Upper lobe of left lung (tissue), 6 donors: ENCODE data around the gene FAF1. TPM values are rescaled to one million over a fixed set of nuclear protein-coding genes. Genes with fewer than 3 reads are reported as not detected.

Experiments used
- ATAC-seq, 2 donors: fragments of 200-7000 bp; cut with Tn5 transposase; one replicate each; pipeline ENCODE4 v1.9.1; 2022; ENCODE audit warnings: mild to moderate bottlenecking in 2 of 2, moderate library complexity in 2 of 2; ENCODE audit not compliant: low FRiP score in 2 of 2
- DNase-seq, 2 donors: peaks; one replicate each; pipeline ENCODE4 v3.0.0-alpha.2; 2019 to 2020
- H3K27ac ChIP-seq, 4 donors: fragments of 200-600 bp; sonication (generic); one replicate each; pipeline ENCODE4 v1.5.1; 2016 to 2019
- H3K27me3 ChIP-seq, 4 donors: fragments of 200-600 bp; sonication (generic); one replicate each; pipeline ENCODE4 v1.5.1; 2017 to 2019
- H3K36me3 ChIP-seq, 4 donors: fragments of 200-600 bp; sonication (generic); one replicate each; pipeline ENCODE4 v1.5.1; 2016 to 2019
- H3K4me1 ChIP-seq, 4 donors: fragments of 200-600 bp; sonication (generic); one replicate each; pipeline ENCODE4 v1.5.1; 2018 to 2019
- H3K4me3 ChIP-seq, 4 donors: fragments of 200-600 bp; sonication (generic); one replicate each; pipeline ENCODE4 v1.5.1; 2017 to 2019; ENCODE audit warnings: mild to moderate bottlenecking in 2 of 4, moderate library complexity in 1 of 4
- H3K9me3 ChIP-seq, 4 donors: fragments of 200-600 bp; sonication (generic); one replicate each; pipeline ENCODE4 v1.5.1; 2018 to 2019
- EP300 ChIP-seq, 4 donors: sonication (generic); formaldehyde crosslinking; IDR thresholded peaks; one replicate each; pipeline ENCODE4 v1.5.1; 2017; ENCODE audit warnings: antibody characterized with exemption in 4 of 4, control low read depth in 2 of 4
- POLR2A ChIP-seq, 4 donors: fragments of 450-650 bp; IDR thresholded peaks; one replicate each; pipeline ENCODE4 v1.5.1; 2016 to 2017; ENCODE audit warnings: antibody characterized with exemption in 4 of 4, mild to moderate bottlenecking in 2 of 4
- POLR2AphosphoS5 ChIP-seq, 2 donors: sonication (generic); formaldehyde crosslinking; IDR thresholded peaks; one replicate each; pipeline ENCODE4 v1.5.1; 2017; ENCODE audit warnings: antibody characterized with exemption in 2 of 2
- WGBS, 2 donors: methylation state at CpG; one replicate each; pipeline ENCODE4 v1.1.5; 2017 to 2018; 5-methylcytosine and 5-hydroxymethylcytosine counted together
- total RNA-seq, 6 donors: library from RNA; depleted of rRNA in 4 of 6; stranded (reverse); fragments of >200 nt in 4 of 6; gene quantifications; one replicate each; pipeline versions ENCODE4 v1.1.0 to v1.2.1, GENCODE V29; 2016 to 2021
- TF ChIP-seq, protein P1 (sequence below), 6 experiments: fragments of 450-650 bp in 4 of 6; fragments of 200-600 bp in 2 of 6; sonication (generic) in 2 of 6; IDR thresholded peaks; one replicate each; pipeline ENCODE4 v1.5.1; 2016 to 2019; ENCODE audit warnings: antibody characterized with exemption in 6 of 6
- donor health status: DM: no; HTN: no; CAD: no; lungs with moderate emphysema.
- donor health status: DM: no; HTN: yes; CAD: no; lungs with severe emphysema.

The FAF1 gene
- total RNA-seq, 6 donors from 2014 or later, result 30.2 to 52.3 (median 35.0) TPM

DNA sequence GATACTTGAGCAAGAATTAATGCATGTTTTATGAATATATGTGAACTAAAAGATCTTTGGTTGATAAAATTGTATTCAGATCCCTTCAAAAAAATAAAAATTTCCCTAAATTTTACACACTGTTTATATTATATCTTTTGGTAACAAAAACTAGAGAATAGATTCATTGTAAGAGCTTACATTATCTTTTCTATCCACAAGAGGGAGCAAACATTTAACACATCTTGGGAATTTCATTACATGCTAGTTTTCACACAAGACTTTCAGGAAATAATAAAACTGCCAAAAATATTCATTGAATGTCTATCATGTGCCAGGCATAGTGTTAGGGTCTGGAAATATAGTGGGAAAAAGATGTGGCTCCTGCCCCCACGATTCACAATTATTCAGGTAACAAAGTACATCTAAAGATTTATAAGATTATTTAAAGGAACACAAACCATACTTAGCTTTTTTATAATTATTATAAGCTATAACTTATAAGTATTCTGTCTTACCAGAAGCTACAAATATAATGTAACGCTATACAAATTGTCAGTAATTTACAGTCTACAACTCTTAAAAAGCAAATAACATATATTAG, 30.6 kb downstream of the FAF1 start:
- no peaks in the 10 kb centered on the region for H3K36me3 ChIP-seq
- no peaks in the 10 kb centered on the region for H3K9me3 ChIP-seq
- ATAC-seq, result no peak

DNA sequence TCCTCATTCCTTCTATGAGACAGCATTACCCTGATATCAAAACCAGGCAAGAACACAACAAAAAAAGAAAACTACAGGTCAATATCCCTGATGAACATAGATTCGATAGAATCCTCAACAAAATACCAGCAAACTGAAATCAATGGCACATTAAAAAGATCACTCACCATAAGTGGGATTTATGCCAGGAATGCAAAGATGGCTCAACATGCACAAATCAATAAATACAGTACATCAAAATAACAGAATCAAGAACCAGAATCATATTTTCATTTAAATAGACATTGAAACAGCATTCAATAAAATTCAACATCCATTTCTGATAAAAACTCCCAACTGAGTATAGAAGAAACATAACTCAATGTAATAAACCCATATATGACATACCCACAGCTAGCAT, 36.5 kb downstream of the FAF1 start:
- H3K9me3 ChIP-seq, result no peaks in the 10 kb centered on the region
- no peaks in the 10 kb centered on the region for H3K36me3 ChIP-seq
- WGBS, 2 donors, result 96 to 100% methylated on average over 1 of the region's 1 CpG
- DNase-seq (no peak), ATAC-seq (no peak)
- no peaks in the 10 kb centered on the region for H3K4me1 ChIP-seq
- H3K27ac ChIP-seq, result no peak overlapping the region
- H3K27me3 ChIP-seq, result no peaks in the 10 kb centered on the region
- H3K4me3 ChIP-seq, result no peak overlapping the region
- TF ChIP-seq EP300 (IDR thresholded peaks at IDR 0.05), result no peak
- no peak for TF ChIP-seq POLR2A (IDR thresholded peaks at IDR 0.05)
- TF ChIP-seq, protein P1, sequence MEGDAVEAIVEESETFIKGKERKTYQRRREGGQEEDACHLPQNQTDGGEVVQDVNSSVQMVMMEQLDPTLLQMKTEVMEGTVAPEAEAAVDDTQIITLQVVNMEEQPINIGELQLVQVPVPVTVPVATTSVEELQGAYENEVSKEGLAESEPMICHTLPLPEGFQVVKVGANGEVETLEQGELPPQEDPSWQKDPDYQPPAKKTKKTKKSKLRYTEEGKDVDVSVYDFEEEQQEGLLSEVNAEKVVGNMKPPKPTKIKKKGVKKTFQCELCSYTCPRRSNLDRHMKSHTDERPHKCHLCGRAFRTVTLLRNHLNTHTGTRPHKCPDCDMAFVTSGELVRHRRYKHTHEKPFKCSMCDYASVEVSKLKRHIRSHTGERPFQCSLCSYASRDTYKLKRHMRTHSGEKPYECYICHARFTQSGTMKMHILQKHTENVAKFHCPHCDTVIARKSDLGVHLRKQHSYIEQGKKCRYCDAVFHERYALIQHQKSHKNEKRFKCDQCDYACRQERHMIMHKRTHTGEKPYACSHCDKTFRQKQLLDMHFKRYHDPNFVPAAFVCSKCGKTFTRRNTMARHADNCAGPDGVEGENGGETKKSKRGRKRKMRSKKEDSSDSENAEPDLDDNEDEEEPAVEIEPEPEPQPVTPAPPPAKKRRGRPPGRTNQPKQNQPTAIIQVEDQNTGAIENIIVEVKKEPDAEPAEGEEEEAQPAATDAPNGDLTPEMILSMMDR (IDR thresholded peaks at IDR 0.05), result no peak
- TF ChIP-seq POLR2AphosphoS5 (IDR thresholded peaks at IDR 0.05), result no peak

More for the DNA sequence above, 30.6 kb downstream of the FAF1 start:
- no peak for TF ChIP-seq POLR2AphosphoS5 (IDR thresholded peaks at IDR 0.05)
- TF ChIP-seq, protein P1 (IDR thresholded peaks at IDR 0.05), result peak; percentile 29 to 50 (median 43)
- TF ChIP-seq POLR2A (IDR thresholded peaks at IDR 0.05), result no peak
- TF ChIP-seq EP300 (IDR thresholded peaks at IDR 0.05), result no peak
- 58 to 62% methylated on average over 2 of the region's 2 CpGs for WGBS, 2 donors
- no peaks in the 10 kb centered on the region for H3K4me1 ChIP-seq
- no peak overlapping the region for H3K27ac ChIP-seq
- no peak for DNase-seq
- no peaks in the 10 kb centered on the region for H3K27me3 ChIP-seq
- no peak overlapping the region for H3K4me3 ChIP-seq

DNA sequence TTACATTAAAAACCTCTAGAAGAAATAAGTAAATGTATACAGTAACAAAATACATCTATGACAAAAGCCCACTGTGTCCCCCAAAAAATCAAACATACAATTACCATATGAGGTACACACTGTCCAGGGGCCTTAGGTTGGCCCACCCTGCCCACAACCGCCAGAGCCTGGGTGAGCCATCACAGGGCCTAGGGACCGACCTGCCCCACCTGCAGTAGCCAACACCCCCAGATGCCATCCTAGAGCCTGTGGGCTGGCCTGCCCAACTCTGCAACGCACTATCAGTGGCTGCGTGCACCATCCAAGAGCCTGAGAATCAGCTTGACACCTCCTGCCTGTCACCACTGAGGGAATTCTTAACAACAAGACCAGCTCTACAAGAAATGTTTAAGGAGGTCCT, 39.0 kb downstream of the FAF1 start:
- no peaks in the 10 kb centered on the region for H3K36me3 ChIP-seq
- TF ChIP-seq EP300 (IDR thresholded peaks at IDR 0.05) (no peak), POLR2A (IDR thresholded peaks at IDR 0.05) (no peak), POLR2AphosphoS5 (IDR thresholded peaks at IDR 0.05) (no peak)
- TF ChIP-seq, protein P1 (IDR thresholded peaks at IDR 0.05), result no peak
- 85 to 94% methylated on average over 3 to 4 of the region's 4 CpGs for WGBS, 2 donors
- no peak overlapping the region for H3K27ac ChIP-seq
- H3K4me1 ChIP-seq, result peaks cover 0 to 11% (median 0%) of the 10 kb centered on the region in 4 donors
- no peaks in the 10 kb centered on the region for H3K27me3 ChIP-seq
- no peak overlapping the region for H3K4me3 ChIP-seq
- ATAC-seq, result no peak
- DNase-seq, result peak in 1 of 2 donors; percentile 22
- H3K9me3 ChIP-seq, result no peaks in the 10 kb centered on the region

DNA sequence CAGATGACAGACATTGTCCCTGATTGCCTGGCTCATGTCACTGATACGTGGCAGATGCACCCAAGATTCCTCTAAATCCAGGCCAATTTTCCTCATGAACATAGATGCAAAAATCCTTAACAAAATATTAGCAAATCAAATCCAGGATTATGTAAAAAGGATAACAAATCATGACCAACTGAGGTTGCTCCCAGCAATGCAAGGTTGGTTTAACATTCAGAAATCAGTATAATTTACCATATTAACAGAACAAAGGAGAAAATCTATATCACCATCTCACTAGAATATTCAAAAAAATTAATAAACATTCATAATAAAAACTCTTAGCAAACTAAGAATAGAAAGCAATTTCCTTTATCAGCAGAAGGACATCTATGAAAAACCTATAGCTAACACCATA, 39.7 kb downstream of the FAF1 start:
- H3K4me3 ChIP-seq, result no peak overlapping the region
- no peaks in the 10 kb centered on the region for H3K9me3 ChIP-seq
- WGBS, 2 donors, result 97 to 100% methylated on average over 1 of the region's 1 CpG
- no peaks in the 10 kb centered on the region for H3K36me3 ChIP-seq
- peaks cover 0 to 11% (median 0%) of the 10 kb centered on the region in 4 donors for H3K4me1 ChIP-seq
- DNase-seq (no peak), ATAC-seq (no peak)
- TF ChIP-seq, protein P1 (IDR thresholded peaks at IDR 0.05), result no peak
- TF ChIP-seq POLR2A (IDR thresholded peaks at IDR 0.05), result no peak
- no peak for TF ChIP-seq POLR2AphosphoS5 (IDR thresholded peaks at IDR 0.05)
- TF ChIP-seq EP300 (IDR thresholded peaks at IDR 0.05), result no peak
- no peak overlapping the region for H3K27ac ChIP-seq
- H3K27me3 ChIP-seq, result no peaks in the 10 kb centered on the region
